SK-N-SH (cell line): ENCODE measurements around the gene SIGMAR1. TPM values are rescaled to one million over a fixed set of nuclear protein-coding genes. Genes with fewer than 3 reads are reported as not detected.

Experiments
- CTCF ChIA-PET: fragments of 300-600, 350-600 bp; formaldehyde crosslinking; extraction: SDS; loops from one replicate; lab custom pipeline; 2021; lab: Yijun Ruan, JAX
- POLR2A ChIA-PET: fragments of 350-600 bp; sonication (Branson Sonifier 250); formaldehyde crosslinking; extraction: SDS; loops from one replicate; lab custom pipeline; 2020; ENCODE audit warnings: antibody characterized with exemption, inconsistent platforms; lab: Yijun Ruan, JAX
- DNase-seq: peaks from one replicate; pipeline ENCODE4 v3.0.0; 2012
- H2AFZ ChIP-seq: fragments of 200-600 bp; sonication (generic); 2 replicates; pipeline ENCODE4 v1.8.1; 2016; ENCODE audit warnings: antibody characterized with exemption, mild to moderate bottlenecking, low read depth
- H3F3A ChIP-seq: fragments of 200-600 bp; sonication (generic); replicated peaks from 2 replicates; pipeline ENCODE3; 2016; ENCODE audit warnings: antibody characterized with exemption, mild to moderate bottlenecking; ENCODE audit not compliant: insufficient read depth
- H3K27ac ChIP-seq, 2 experiments: fragments of 200-500 bp in 1 of 2; fragments of 200-600 bp in 1 of 2; sonication (Bioruptor generic) in 1 of 2; sonication (generic), shearing (Covaris generic) in 1 of 2; 2 replicates each; pipeline versions ENCODE4 v1.5.1 to v1.6.1; 2014 to 2016; ENCODE audit warnings: low read depth in 2 of 2, inconsistent platforms in 1 of 2, low read length in 1 of 2, mild to moderate bottlenecking in 1 of 2, mixed read lengths in 1 of 2
- H3K27me3 ChIP-seq: fragments of 200-600 bp; sonication (generic), shearing (Covaris generic); 2 replicates; pipeline ENCODE4 v1.6.1; 2016; ENCODE audit warnings: mixed run types; ENCODE audit not compliant: insufficient read depth
- H3K36me3 ChIP-seq, 2 experiments: fragments of 200-500 bp in 1 of 2; fragments of 200-600 bp in 1 of 2; sonication (Bioruptor generic) in 1 of 2; sonication (generic) in 1 of 2; replicated peaks in 1 of 2; 2 replicates each; pipeline versions ENCODE3 to v1.5.1; 2014 to 2016; ENCODE audit warnings: low read length in 1 of 2, mild to moderate bottlenecking in 1 of 2; ENCODE audit not compliant: insufficient read depth in 2 of 2, control insufficient read depth in 1 of 2
- H3K4me1 ChIP-seq, 2 experiments: fragments of 200-500 bp in 1 of 2; fragments of 200-600 bp in 1 of 2; sonication (Bioruptor generic) in 1 of 2; sonication (generic), shearing (Covaris generic) in 1 of 2; 2 replicates each; pipeline versions ENCODE4 v1.5.1 to v1.6.1; 2014 to 2016; ENCODE audit warnings: low read depth in 1 of 2, low read length in 1 of 2, mixed run types in 1 of 2; ENCODE audit not compliant: insufficient read depth in 2 of 2, control insufficient read depth in 1 of 2
- H3K4me2 ChIP-seq: fragments of 200-600 bp; sonication (generic), shearing (Covaris generic); 2 replicates; pipeline ENCODE4 v1.6.1; 2017; ENCODE audit warnings: mixed run types
- H3K4me3 ChIP-seq, 2 experiments: fragments of 200-500 bp in 1 of 2; fragments of 200-600 bp in 1 of 2; sonication (Bioruptor generic) in 1 of 2; sonication (generic), shearing (Covaris generic) in 1 of 2; 2 replicates each; pipeline versions ENCODE4 v1.5.1 to v1.8.1; 2014 to 2016; ENCODE audit warnings: low read depth in 2 of 2, inconsistent platforms in 1 of 2, low read length in 1 of 2, mild to moderate bottlenecking in 1 of 2, mixed read lengths in 1 of 2, moderate library complexity in 1 of 2
- H3K79me2 ChIP-seq: fragments of 200-600 bp; sonication (generic); 2 replicates; pipeline ENCODE4 v1.8.1; 2017; ENCODE audit warnings: mild to moderate bottlenecking; ENCODE audit not compliant: insufficient read depth
- H3K9ac ChIP-seq: fragments of 200-600 bp; sonication (generic); 2 replicates; pipeline ENCODE4 v1.6.1; 2017; ENCODE audit warnings: mixed run types
- H3K9me2 ChIP-seq: fragments of 200-600 bp; sonication (generic); 2 replicates; pipeline ENCODE4 v1.6.1; 2017; ENCODE audit warnings: mixed run types
- H3K9me3 ChIP-seq: fragments of 200-600 bp; sonication (generic); 2 replicates; pipeline ENCODE4 v1.6.1; 2017; ENCODE audit warnings: mixed run types, mild to moderate bottlenecking, moderate library complexity
- H4K20me1 ChIP-seq: fragments of 200-600 bp; sonication (generic); 2 replicates; pipeline ENCODE4 v1.6.1; 2017; ENCODE audit warnings: mild to moderate bottlenecking, mixed run types; ENCODE audit not compliant: insufficient read depth
- CHD2 ChIP-seq: fragments of 150-350 bp; IDR thresholded peaks from 2 replicates; pipeline ENCODE4 v1.6.1; 2018; ENCODE audit warnings: low read length; ENCODE audit not compliant: partially characterized antibody
- CTCF ChIP-seq: fragments of 200-600 bp; sonication (generic); IDR thresholded peaks from 2 replicates; pipeline ENCODE4 v1.6.1; 2017; ENCODE audit warnings: antibody characterized with exemption, mild to moderate bottlenecking, moderate library complexity
- EP300 ChIP-seq, 2 experiments: IDR thresholded peaks; 2 replicates each; pipeline versions ENCODE4 v1.4.0 to v1.6.1; 2012; ENCODE audit warnings: borderline replicate concordance in 1 of 2, low read depth in 1 of 2, low read length in 1 of 2
- EZH2phosphoT487 ChIP-seq: fragments of 200-600 bp; sonication (generic); IDR thresholded peaks from 2 replicates; pipeline ENCODE4 v1.6.1; 2017; ENCODE audit warnings: low read depth, mixed run types, mild to moderate bottlenecking, antibody characterized with exemption, moderate library complexity, borderline replicate concordance
- MEF2A ChIP-seq: IDR thresholded peaks from 2 replicates; pipeline ENCODE4 v1.4.0; 2012; ENCODE audit warnings: low read depth, borderline replicate concordance
- POLR2AphosphoS5 ChIP-seq: IDR thresholded peaks from 2 replicates; pipeline ENCODE4 v1.6.1; 2012; ENCODE audit warnings: low read depth, low read length
- RAD21 ChIP-seq: IDR thresholded peaks from 2 replicates; pipeline ENCODE4 v1.6.1; 2012; ENCODE audit warnings: mild to moderate bottlenecking, low read length
- SMC3 ChIP-seq: IDR thresholded peaks from 2 replicates; pipeline ENCODE4 v1.6.1; 2012; ENCODE audit warnings: low read depth, low read length, improper control_type of control experiment
- USF2 ChIP-seq: fragments of 150-350 bp; IDR thresholded peaks from 2 replicates; pipeline ENCODE4 v1.6.1; 2017; ENCODE audit warnings: antibody characterized with exemption, low read length, low read depth, borderline replicate concordance
- WGBS: methylation state at CpG from one replicate; pipeline ENCODE4 v1.1.6; 2017; ENCODE audit warnings: low lambda C conversion rate; 5-methylcytosine and 5-hydroxymethylcytosine counted together
- polyA plus RNA-seq, 3 experiments: library from polyadenylated mRNA; depleted of rRNA; stranded (reverse); fragments of >200 nt; gene quantifications; 2 replicates each; pipeline ENCODE4 v1.2.3, GENCODE V29; 2012

SIGMAR1 gene
- polyA plus RNA-seq, 1 of the 3 experiments (the other 2 are of a cell fraction), result 79.0 TPM

GRCh38 chr9:34634551-34635248 is 2.9 kb downstream of the SIGMAR1 start:
- H3K79me2 ChIP-seq, result peaks cover 22% of the 10 kb centered on the region
- H3K4me1 ChIP-seq, result peaks cover 4 to 20% of the 10 kb centered on the region in 2 experiments; a peak in 1 of 4 replicates
- TF ChIP-seq CTCF (no peak), USF2 (no peak), EP300 (IDR thresholded peaks at IDR 0.05; ENCODE audit: borderline replicate concordance in 1 of 2, low read depth in 1 of 2, low read length in 1 of 2) (no peak)
- H3F3A ChIP-seq, result no peaks in the 10 kb centered on the region
- POLR2A ChIA-PET, result no interaction called here
- CTCF ChIA-PET, result interaction anchor here (0.6 to 12.3 kb wide), 39 partner anchors 10 to 509 kb away, joined by 3 to 256 read pairs (median 4); partner anchors contain the start of genes CCL21, CCL27, CNTFR and DCTN3
- no peak overlapping the region for H3K9ac ChIP-seq
- peaks cover 3% of the 10 kb centered on the region; the same call in 1 of the 2 replicates for H3K27me3 ChIP-seq
- no peak overlapping the region for H2AFZ ChIP-seq
- no peaks in the 10 kb centered on the region for H3K9me3 ChIP-seq
- WGBS, result 87% methylated on average over 3 of the region's 3 CpGs
- no peaks in the 10 kb centered on the region for H3K9me2 ChIP-seq
- peaks cover 0 to 5% of the 10 kb centered on the region in 2 experiments for H3K36me3 ChIP-seq
- no peak overlapping the region for H3K27ac ChIP-seq
- 0 out of 2 replicates have a peak, but pooled peaks cover 3% of the 10 kb centered on the region for H4K20me1 ChIP-seq
- no peak overlapping the region for H3K4me3 ChIP-seq
- no peak overlapping the region for H3K4me2 ChIP-seq
- DNase-seq, result no peak

GRCh38 chr9:34633851-34634550 is 3.6 kb downstream of the SIGMAR1 start:
- Histone ChIP-seq H2AFZ (no peak overlapping the region), H3K27ac (no peak overlapping the region), H3F3A (no peaks in the 10 kb centered on the region), H3K79me2 (peaks cover 22% of the 10 kb centered on the region), H3K4me3 (no peak overlapping the region; a peak in 1 of 4 replicates), H3K9me3 (no peaks in the 10 kb centered on the region), H4K20me1 (0 out of 2 replicates have a peak, but pooled peaks cover 3% of the 10 kb centered on the region), H3K9me2 (no peaks in the 10 kb centered on the region), H3K4me1 (peaks cover 4 to 24% of the 10 kb centered on the region in 2 experiments; a peak in 1 of 4 replicates), H3K36me3 (peaks cover 0 to 5% of the 10 kb centered on the region in 2 experiments), H3K4me2 (no peak overlapping the region), H3K9ac (no peak overlapping the region), H3K27me3 (peaks cover 9% of the 10 kb centered on the region; the same call in 1 of the 2 replicates)
- POLR2A ChIA-PET, result no interaction called here
- WGBS, result 10% methylated on average over 2 of the region's 3 CpGs
- peak; percentile 84 for DNase-seq
- CTCF ChIA-PET, result interaction anchor here (0.5 to 12.3 kb wide), 45 partner anchors 10 to 608 kb away, joined by 3 to 256 read pairs (median 4); partner anchors contain the start of genes CCL21, CCL27, CNTFR and DCTN3
- TF ChIP-seq CHD2 (peak; percentile 36), CTCF (peak; percentile 85), MEF2A (no peak), EZH2phosphoT487 (no peak), SMC3 (peak; percentile 65), RAD21 (peak; percentile 88), POLR2AphosphoS5 (peak; percentile 15; the same call in 1 of the 2 replicates)
- TF ChIP-seq, all 33 proteins: peak for 5
